Measurements from ENCODE around the gene SERPINE2.

Gene SERPINE2, protein sequence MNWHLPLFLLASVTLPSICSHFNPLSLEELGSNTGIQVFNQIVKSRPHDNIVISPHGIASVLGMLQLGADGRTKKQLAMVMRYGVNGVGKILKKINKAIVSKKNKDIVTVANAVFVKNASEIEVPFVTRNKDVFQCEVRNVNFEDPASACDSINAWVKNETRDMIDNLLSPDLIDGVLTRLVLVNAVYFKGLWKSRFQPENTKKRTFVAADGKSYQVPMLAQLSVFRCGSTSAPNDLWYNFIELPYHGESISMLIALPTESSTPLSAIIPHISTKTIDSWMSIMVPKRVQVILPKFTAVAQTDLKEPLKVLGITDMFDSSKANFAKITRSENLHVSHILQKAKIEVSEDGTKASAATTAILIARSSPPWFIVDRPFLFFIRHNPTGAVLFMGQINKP

DNA sequence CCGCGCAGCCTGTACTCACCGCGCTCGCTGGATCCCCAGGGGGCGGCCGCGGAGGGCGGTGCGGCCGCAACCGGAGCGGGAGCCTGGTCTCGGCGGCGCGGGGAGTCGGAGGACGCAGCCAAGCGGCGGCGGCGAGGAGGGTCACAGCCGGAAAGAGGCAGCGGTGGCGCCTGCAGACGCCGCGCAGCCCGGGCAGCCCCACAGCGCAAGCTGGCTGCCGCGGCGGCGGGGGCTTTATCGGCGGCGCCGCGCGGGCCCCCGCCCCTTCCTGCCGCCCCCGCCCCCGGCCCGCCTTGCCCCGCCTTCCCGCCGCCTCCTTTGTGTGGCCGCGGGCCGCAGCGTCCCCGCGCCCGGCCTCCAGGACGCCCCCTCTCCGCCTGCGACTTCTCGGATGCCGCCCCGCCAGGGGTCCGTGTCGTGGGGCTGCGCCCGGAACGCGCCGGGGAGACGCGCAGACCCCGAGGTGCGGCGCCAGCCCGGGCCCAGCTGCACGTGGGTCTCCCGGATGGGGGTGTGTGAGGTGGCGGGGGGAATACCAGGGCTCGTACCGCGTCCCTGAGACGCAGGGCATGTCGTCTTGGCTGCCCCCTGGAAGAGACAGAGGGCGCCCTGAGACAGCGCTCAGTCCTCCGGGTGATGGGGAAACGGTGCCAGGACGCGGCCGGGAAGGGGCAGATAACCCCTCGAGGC lies at the start of gene SERPINE2:
Gene SERPINE2, minus strand, starts transcription at position 207 of the 690 bp plus-strand sequence. CDS start 37,386 bp downstream, outside the sequence.
- H2AFZ ChIP-seq (ENCODE audit: low read length): no peak within 1 kb of the TSS
- H3K4me2 ChIP-seq (ENCODE audit: low read length): peak within 1 kb of the TSS; percentile 29; the same call in 1 of the 2 replicates

DNA sequence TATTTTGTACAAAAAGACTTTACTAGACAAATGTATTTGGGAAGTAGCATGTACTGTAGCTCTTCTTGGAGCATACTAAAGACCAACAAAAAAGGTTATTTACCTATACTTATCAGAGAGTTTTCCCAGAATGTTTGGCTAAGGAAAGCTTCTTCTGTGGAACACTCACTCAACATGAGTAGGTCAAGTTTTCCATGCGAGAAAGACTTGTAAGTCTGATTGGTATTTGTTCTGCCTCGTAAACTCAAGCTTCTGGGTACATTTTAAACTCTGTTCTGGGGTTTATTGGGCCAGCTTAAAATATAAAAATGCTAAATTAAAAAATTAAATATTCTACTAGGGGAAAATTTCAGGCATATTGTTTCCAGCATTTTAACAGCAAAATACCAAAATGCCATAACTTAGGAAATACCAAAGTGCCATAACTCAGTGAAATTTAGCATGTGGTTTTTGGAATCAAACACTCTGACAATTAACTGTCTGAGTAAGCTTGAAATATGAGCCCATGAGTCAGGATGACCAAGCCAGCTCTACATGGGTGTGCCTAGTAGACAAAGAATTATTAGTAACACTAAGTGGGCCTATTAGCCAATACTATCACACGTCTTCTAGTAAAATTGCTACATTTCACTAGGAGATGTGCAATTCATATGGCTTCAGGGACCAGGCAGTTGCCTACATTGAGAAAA lies 47.3 kb upstream of the SERPINE2 start:
- no peak overlapping the region for H3K4me3 ChIP-seq (ENCODE audit: low read depth, low read length, poor library complexity, severe bottlenecking)
- H3K4me2 ChIP-seq (ENCODE audit: low read length): no peak overlapping the region
- no peaks in the 10 kb centered on the region for H3K27me3 ChIP-seq (ENCODE audit: insufficient read depth, low read length)
- no peaks in the 10 kb centered on the region for H3K36me3 ChIP-seq (ENCODE audit: insufficient read depth, low read length)
- H3K79me2 ChIP-seq (ENCODE audit: insufficient read depth, low read length): no peaks in the 10 kb centered on the region
- TF ChIP-seq, protein P1, sequence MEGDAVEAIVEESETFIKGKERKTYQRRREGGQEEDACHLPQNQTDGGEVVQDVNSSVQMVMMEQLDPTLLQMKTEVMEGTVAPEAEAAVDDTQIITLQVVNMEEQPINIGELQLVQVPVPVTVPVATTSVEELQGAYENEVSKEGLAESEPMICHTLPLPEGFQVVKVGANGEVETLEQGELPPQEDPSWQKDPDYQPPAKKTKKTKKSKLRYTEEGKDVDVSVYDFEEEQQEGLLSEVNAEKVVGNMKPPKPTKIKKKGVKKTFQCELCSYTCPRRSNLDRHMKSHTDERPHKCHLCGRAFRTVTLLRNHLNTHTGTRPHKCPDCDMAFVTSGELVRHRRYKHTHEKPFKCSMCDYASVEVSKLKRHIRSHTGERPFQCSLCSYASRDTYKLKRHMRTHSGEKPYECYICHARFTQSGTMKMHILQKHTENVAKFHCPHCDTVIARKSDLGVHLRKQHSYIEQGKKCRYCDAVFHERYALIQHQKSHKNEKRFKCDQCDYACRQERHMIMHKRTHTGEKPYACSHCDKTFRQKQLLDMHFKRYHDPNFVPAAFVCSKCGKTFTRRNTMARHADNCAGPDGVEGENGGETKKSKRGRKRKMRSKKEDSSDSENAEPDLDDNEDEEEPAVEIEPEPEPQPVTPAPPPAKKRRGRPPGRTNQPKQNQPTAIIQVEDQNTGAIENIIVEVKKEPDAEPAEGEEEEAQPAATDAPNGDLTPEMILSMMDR (IDR thresholded peaks at IDR 0.05; ENCODE audit: low read length): no peak
- TF ChIP-seq EZH2 (IDR thresholded peaks at IDR 0.05; ENCODE audit: borderline replicate concordance, low read length): no peak
- H3K9me3 ChIP-seq (ENCODE audit: low read length): no peaks in the 10 kb centered on the region
- H3K9me2 ChIP-seq (ENCODE audit: low read depth, low read length): no peaks in the 10 kb centered on the region
- H3K27ac ChIP-seq (ENCODE audit: low read depth, low read length, poor library complexity, severe bottlenecking): no peak overlapping the region
- H3K4me1 ChIP-seq (ENCODE audit: insufficient read depth, low read length, severe bottlenecking): no peaks in the 10 kb centered on the region
- H2AFZ ChIP-seq (ENCODE audit: low read length): no peak overlapping the region
- no peaks in the 10 kb centered on the region for H4K20me1 ChIP-seq (ENCODE audit: insufficient read depth, low read length)
- H3F3A ChIP-seq (ENCODE audit: insufficient read depth, low read length): no peaks in the 10 kb centered on the region
- H3K9ac ChIP-seq (ENCODE audit: low read length): no peak overlapping the region

More for the DNA sequence above, at the start of gene SERPINE2:
- Histone ChIP-seq H3F3A (ENCODE audit: insufficient read depth, low read length) (no peaks in the 10 kb centered on the region), H3K9me2 (ENCODE audit: low read depth, low read length) (no peaks in the 10 kb centered on the region), H3K36me3 (ENCODE audit: insufficient read depth, low read length) (no peaks in the 10 kb centered on the region), H3K9ac (ENCODE audit: low read length) (no peak within 1 kb of the TSS), H3K4me3 (ENCODE audit: low read depth, low read length, poor library complexity, severe bottlenecking) (peak within 1 kb of the TSS; percentile 19), H3K4me1 (ENCODE audit: insufficient read depth, low read length, severe bottlenecking) (peaks cover 4% of the 10 kb centered on the region), H3K9me3 (ENCODE audit: low read length) (no peaks in the 10 kb centered on the region), H3K27ac (ENCODE audit: low read depth, low read length, poor library complexity, severe bottlenecking) (no peak within 1 kb of the TSS), H3K27me3 (ENCODE audit: insufficient read depth, low read length) (peaks cover 6% of the 10 kb centered on the region), H3K79me2 (ENCODE audit: insufficient read depth, low read length) (no peaks in the 10 kb centered on the region), H4K20me1 (ENCODE audit: insufficient read depth, low read length) (no peaks in the 10 kb centered on the region)
- TF ChIP-seq, protein P1 (IDR thresholded peaks at IDR 0.05; ENCODE audit: low read length): no peak; the same call in 1 of the 2 replicates
- no peak for TF ChIP-seq EZH2 (IDR thresholded peaks at IDR 0.05; ENCODE audit: borderline replicate concordance, low read length)

DNA sequence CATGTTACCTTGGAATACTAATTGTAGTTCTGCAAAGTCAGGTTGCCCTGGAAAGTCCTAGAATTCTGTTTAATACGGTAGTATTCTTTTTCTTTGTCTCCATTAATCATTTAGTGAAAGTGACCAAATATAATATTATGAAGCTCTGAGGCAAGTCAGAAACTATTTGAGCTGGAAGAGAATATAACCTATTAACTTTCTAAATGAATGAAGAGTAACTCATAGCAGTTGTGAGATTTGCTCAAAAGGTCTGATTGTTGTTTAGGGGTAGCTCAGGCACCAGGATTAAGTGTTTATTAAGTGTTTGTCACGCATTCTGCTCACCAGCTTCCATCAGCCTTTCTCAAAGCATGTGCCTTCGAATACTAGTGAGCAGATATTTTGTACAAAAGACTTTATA lies 46.7 kb upstream of the SERPINE2 start:
- Histone ChIP-seq H3K4me1 (ENCODE audit: insufficient read depth, low read length, severe bottlenecking) (no peaks in the 10 kb centered on the region), H3K27me3 (ENCODE audit: insufficient read depth, low read length) (no peaks in the 10 kb centered on the region), H3K36me3 (ENCODE audit: insufficient read depth, low read length) (no peaks in the 10 kb centered on the region), H3K79me2 (ENCODE audit: insufficient read depth, low read length) (no peaks in the 10 kb centered on the region), H2AFZ (ENCODE audit: low read length) (no peak overlapping the region), H3K4me3 (ENCODE audit: low read depth, low read length, poor library complexity, severe bottlenecking) (no peak overlapping the region), H3K27ac (ENCODE audit: low read depth, low read length, poor library complexity, severe bottlenecking) (no peak overlapping the region), H3K4me2 (ENCODE audit: low read length) (no peak overlapping the region), H3K9ac (ENCODE audit: low read length) (no peak overlapping the region), H3F3A (ENCODE audit: insufficient read depth, low read length) (no peaks in the 10 kb centered on the region), H3K9me3 (ENCODE audit: low read length) (no peaks in the 10 kb centered on the region), H4K20me1 (ENCODE audit: insufficient read depth, low read length) (no peaks in the 10 kb centered on the region), H3K9me2 (ENCODE audit: low read depth, low read length) (no peaks in the 10 kb centered on the region)
- TF ChIP-seq, protein P1 (IDR thresholded peaks at IDR 0.05; ENCODE audit: low read length): no peak
- TF ChIP-seq EZH2 (IDR thresholded peaks at IDR 0.05; ENCODE audit: borderline replicate concordance, low read length): no peak

Data from OCI-LY1 (cell line).